ENCODE measurements around the gene TNFRSF13B. TPM values are rescaled to one million over a fixed set of nuclear protein-coding genes. Genes with fewer than 3 reads are reported as not detected.

The TNFRSF13B gene
- polyA plus RNA-seq, 1 donor (not counting 4 experiments of a cell fraction or from before 2014, with no cell fraction given): not detected

GRCh38 chr17:16919663-16920627 is 52.0 kb downstream of the TNFRSF13B start:
- TF ChIP-seq CTCF (optimal IDR thresholded peaks at IDR 0.05 in 1 of 3, IDR thresholded peaks at IDR 0.05 in 1 of 3, conservative IDR thresholded peaks at IDR 0.05 in 1 of 3; ENCODE audit: extremely low read depth in 1 of 3, insufficient read depth in 2 of 3, low read length in 3 of 3) (no peak), EZH2 (IDR thresholded peaks at IDR 0.05; ENCODE audit: low read length) (no peak)
- H3K4me3 ChIP-seq (ENCODE audit: control insufficient read depth in 2 of 3, extremely low read depth in 1 of 3, insufficient read depth in 2 of 3, low read depth in 1 of 3, low read length in 3 of 3): no peak overlapping the region
- no peaks in the 10 kb centered on the region for H3K9me3 ChIP-seq (ENCODE audit: control insufficient read depth, low read depth, low read length)
- H3K9me1 ChIP-seq (ENCODE audit: control insufficient read depth, extremely low read depth, insufficient read depth, low read length): no peaks in the 10 kb centered on the region
- H4K20me1 ChIP-seq (ENCODE audit: control insufficient read depth, extremely low read depth, insufficient read depth, low read length): no peaks in the 10 kb centered on the region
- H3K4me1 ChIP-seq (ENCODE audit: control insufficient read depth, extremely low read depth, insufficient read depth, low read length): no peaks in the 10 kb centered on the region
- dilution Hi-C loops (cut with MboI; ENCODE audit: extremely low pct_ligation_motif_present, low sequenced_read_pairs): no loop called here
- H3K27ac ChIP-seq (ENCODE audit: control insufficient read depth, insufficient read depth, low read length): no peak overlapping the region
- no peaks in the 10 kb centered on the region for H3K79me2 ChIP-seq (ENCODE audit: control insufficient read depth, insufficient read depth, low read length)
- H2AFZ ChIP-seq (ENCODE audit: control insufficient read depth, low read length): no peak overlapping the region
- no peaks in the 10 kb centered on the region for H3K36me3 ChIP-seq (ENCODE audit: control insufficient read depth in 2 of 2, extremely low read depth in 1 of 2, insufficient read depth in 2 of 2, low read length in 2 of 2)
- H3K4me2 ChIP-seq (ENCODE audit: control insufficient read depth, extremely low read depth, insufficient read depth, low read depth, low read length): no peak overlapping the region
- FAIRE-seq: no peak
- no peak for DNase-seq (ENCODE audit: low read depth, low spot score)
- peaks cover 3% of the 10 kb centered on the region for H3K27me3 ChIP-seq (ENCODE audit: control insufficient read depth, extremely low read depth, insufficient read depth, low read length)
- H3K9ac ChIP-seq (ENCODE audit: control insufficient read depth, extremely low read depth, insufficient read depth, low read length): no peak overlapping the region

- dilution Hi-C loops (cut with MboI; ENCODE audit: extremely low pct_ligation_motif_present, low sequenced_read_pairs): no loop called here
- no peak overlapping the region for H3K4me2 ChIP-seq (ENCODE audit: control insufficient read depth, extremely low read depth, insufficient read depth, low read depth, low read length)
These were observed 53.5 kb downstream of the TNFRSF13B start for GRCh38 chr17:16918443-16918842.

More at GRCh38 chr17:16918443-16918842, 53.5 kb downstream of the TNFRSF13B start:
- H3K36me3 ChIP-seq (ENCODE audit: control insufficient read depth in 2 of 2, extremely low read depth in 1 of 2, insufficient read depth in 2 of 2, low read length in 2 of 2): no peaks in the 10 kb centered on the region
- no peaks in the 10 kb centered on the region for H3K4me1 ChIP-seq (ENCODE audit: control insufficient read depth, extremely low read depth, insufficient read depth, low read length)
- DNase-seq (ENCODE audit: low read depth, low spot score) (no peak), FAIRE-seq (no peak)
- H3K9me1 ChIP-seq (ENCODE audit: control insufficient read depth, extremely low read depth, insufficient read depth, low read length): no peaks in the 10 kb centered on the region
- no peak for TF ChIP-seq CTCF (optimal IDR thresholded peaks at IDR 0.05 in 1 of 3, IDR thresholded peaks at IDR 0.05 in 1 of 3, conservative IDR thresholded peaks at IDR 0.05 in 1 of 3; ENCODE audit: extremely low read depth in 1 of 3, insufficient read depth in 2 of 3, low read length in 3 of 3)
- TF ChIP-seq EZH2 (IDR thresholded peaks at IDR 0.05; ENCODE audit: low read length): no peak
- no peak overlapping the region for H3K27ac ChIP-seq (ENCODE audit: control insufficient read depth, insufficient read depth, low read length)
- peaks cover 3% of the 10 kb centered on the region for H3K27me3 ChIP-seq (ENCODE audit: control insufficient read depth, extremely low read depth, insufficient read depth, low read length)
- H3K9me3 ChIP-seq (ENCODE audit: control insufficient read depth, low read depth, low read length): no peaks in the 10 kb centered on the region
- H3K4me3 ChIP-seq (ENCODE audit: control insufficient read depth in 2 of 3, extremely low read depth in 1 of 3, insufficient read depth in 2 of 3, low read depth in 1 of 3, low read length in 3 of 3): no peak overlapping the region
- no peaks in the 10 kb centered on the region for H4K20me1 ChIP-seq (ENCODE audit: control insufficient read depth, extremely low read depth, insufficient read depth, low read length)
- no peak overlapping the region for H2AFZ ChIP-seq (ENCODE audit: control insufficient read depth, low read length)
- H3K9ac ChIP-seq (ENCODE audit: control insufficient read depth, extremely low read depth, insufficient read depth, low read length): no peak overlapping the region
- no peaks in the 10 kb centered on the region for H3K79me2 ChIP-seq (ENCODE audit: control insufficient read depth, insufficient read depth, low read length)
